Natural killer cell (primary cell): ENCODE measurements around the gene RASGRP3. TPM values are rescaled to one million over a fixed set of nuclear protein-coding genes. Genes with fewer than 3 reads are reported as not detected.
A peak's percentile ranks its signal among the peaks of the same experiment; 100 is the strongest.

Experiments
- ATAC-seq, 3 donors: fragments of 150-1000 bp in 2 of 3; fragments of 200-7000 bp in 1 of 3; cut with Tn5 transposase; 1 replicate in 1 of 3; 2 replicates in 2 of 3; pipeline ENCODE4 v1.10.0; 2021; ENCODE audit warnings: mild to moderate bottlenecking in 2 of 3, moderate library complexity in 2 of 3
- DNase-seq, 2 donors: peaks; one replicate each; pipeline versions ENCODE4 v3.0.0 to v3.0.0-alpha.2; 2013 to 2021; ENCODE audit warnings: mixed read lengths in 1 of 2
- H3K27ac ChIP-seq: one replicate; pipeline ENCODE4 v1.5.1; 2013; ENCODE audit warnings: mild to moderate bottlenecking, low read length
- H3K27me3 ChIP-seq: one replicate; pipeline ENCODE4 v1.6.1; 2013; ENCODE audit warnings: low read length; ENCODE audit not compliant: control insufficient read depth, insufficient read depth
- H3K36me3 ChIP-seq: one replicate; pipeline ENCODE4 v1.6.1; 2013; ENCODE audit warnings: low read length; ENCODE audit not compliant: control insufficient read depth, insufficient read depth
- H3K4me1 ChIP-seq: one replicate; pipeline ENCODE4 v1.6.1; 2013; ENCODE audit warnings: low read length; ENCODE audit not compliant: control insufficient read depth, insufficient read depth
- H3K4me3 ChIP-seq: one replicate; pipeline ENCODE4 v1.5.1; 2013; ENCODE audit warnings: low read length
- H3K9me3 ChIP-seq: one replicate; pipeline ENCODE4 v1.6.1; 2013; ENCODE audit warnings: low read length; ENCODE audit not compliant: control insufficient read depth, insufficient read depth
- H3K27ac Mint-ChIP-seq, 2 donors: one replicate each; pipeline ENCODE4 v1.8.0; 2022; ENCODE audit warnings: mild to moderate bottlenecking in 2 of 2, mixed read lengths in 2 of 2, moderate library complexity in 1 of 2
- H3K27me3 Mint-ChIP-seq, 2 donors: one replicate each; pipeline ENCODE4 v1.8.0; 2022; ENCODE audit warnings: low read depth in 2 of 2, mixed read lengths in 2 of 2
- H3K36me3 Mint-ChIP-seq: one replicate; pipeline ENCODE4 v1.8.0; 2022; ENCODE audit warnings: mixed read lengths
- H3K4me1 Mint-ChIP-seq, 2 donors: one replicate each; pipeline ENCODE4 v1.8.0; 2022; ENCODE audit warnings: mixed read lengths in 2 of 2
- H3K4me3 Mint-ChIP-seq: one replicate; pipeline ENCODE4 v1.8.0; 2022; ENCODE audit warnings: mild to moderate bottlenecking, moderate library complexity, mixed read lengths
- H3K9me3 Mint-ChIP-seq, 2 donors: one replicate each; pipeline ENCODE4 v1.8.0; 2022; ENCODE audit warnings: mixed read lengths in 2 of 2
- CTCF ChIP-seq: fragments of 200-600 bp; IDR thresholded peaks from one replicate; pipeline ENCODE4 v1.8.0; 2022; ENCODE audit warnings: antibody characterized with exemption
- WGBS: methylation state at CpG from one replicate; pipeline ENCODE4 v1.1.7; 2013; ENCODE audit warnings: missing lambda C conversion rate; ENCODE audit not compliant: insufficient coverage; 5-methylcytosine and 5-hydroxymethylcytosine counted together
- intact Hi-C: fragments of 100-400 bp; cut with micrococcal nuclease; formaldehyde crosslinking; loops from one replicate; pipeline ENCODE4 v1.14.2; 2022
- total RNA-seq, 4 donors: library from RNA; stranded (reverse); fragments of 120-200 nt in 1 of 4; gene quantifications; one replicate each; pipeline versions ENCODE4 v1.2.3 to v1.2.4, GENCODE V29; 2013 to 2022

The RASGRP3 gene
- total RNA-seq, 3 donors from 2014 or later (not counting 1 experiment from before 2014, with no cell fraction given), result 1.8 to 21.1 (median 2.7) TPM

- peaks cover 6% of the 10 kb centered on the region for H3K4me1 ChIP-seq
These were observed 49.7 kb downstream of the RASGRP3 start for GRCh38 chr2:33526132-33526531.

GRCh38 chr2:33526921-33527320 is 50.5 kb downstream of the RASGRP3 start:
- no peak for ATAC-seq
- H3K4me3 Mint-ChIP-seq, result no peak overlapping the region

More at GRCh38 chr2:33526132-33526531, 49.7 kb downstream of the RASGRP3 start:
- DNase-seq (no peak), ATAC-seq (no peak)
- Mint-ChIP-seq H3K4me1 (no peaks in the 10 kb centered on the region), H3K27me3 (peaks cover 2 to 11% of the 10 kb centered on the region in 2 donors), H3K36me3 (no peaks in the 10 kb centered on the region), H3K27ac (no peak overlapping the region), H3K9me3 (no peaks in the 10 kb centered on the region), H3K4me3 (no peak overlapping the region)
- no peak for TF ChIP-seq CTCF
- Histone ChIP-seq H3K27me3 (no peaks in the 10 kb centered on the region), H3K4me3 (no peak overlapping the region), H3K36me3 (no peaks in the 10 kb centered on the region), H3K9me3 (no peaks in the 10 kb centered on the region), H3K27ac (no peak overlapping the region)
- intact Hi-C loops, result no loop called here
- WGBS, result 0% methylated on average over 1 of the region's 2 CpGs

GRCh38 chr2:33528441-33528950 is 52.0 kb downstream of the RASGRP3 start:
- DNase-seq, result no peak
- Mint-ChIP-seq H3K9me3 (no peaks in the 10 kb centered on the region), H3K4me1 (no peaks in the 10 kb centered on the region), H3K27ac (no peak overlapping the region), H3K4me3 (no peak overlapping the region), H3K27me3 (peaks cover 0 to 11% of the 10 kb centered on the region in 2 donors), H3K36me3 (no peaks in the 10 kb centered on the region)
- Histone ChIP-seq H3K4me1 (peaks cover 6% of the 10 kb centered on the region), H3K27me3 (no peaks in the 10 kb centered on the region), H3K9me3 (no peaks in the 10 kb centered on the region), H3K36me3 (no peaks in the 10 kb centered on the region), H3K4me3 (no peak overlapping the region), H3K27ac (peak overlapping the region; percentile 19)
- no peak for ATAC-seq
- no peak for TF ChIP-seq CTCF
- WGBS, result 100% methylated on average over 1 of the region's 2 CpGs
- intact Hi-C loops, result no loop called here

More at GRCh38 chr2:33526921-33527320, 50.5 kb downstream of the RASGRP3 start:
- Mint-ChIP-seq H3K4me1 (no peaks in the 10 kb centered on the region), H3K27ac (no peak overlapping the region), H3K9me3 (no peaks in the 10 kb centered on the region), H3K27me3 (peaks cover 2 to 11% of the 10 kb centered on the region in 2 donors), H3K36me3 (no peaks in the 10 kb centered on the region)
- Histone ChIP-seq H3K4me1 (peaks cover 6% of the 10 kb centered on the region), H3K27ac (no peak overlapping the region), H3K9me3 (no peaks in the 10 kb centered on the region), H3K4me3 (no peak overlapping the region), H3K36me3 (no peaks in the 10 kb centered on the region), H3K27me3 (no peaks in the 10 kb centered on the region)
- no peak for DNase-seq
- no peak for TF ChIP-seq CTCF
- intact Hi-C loops, result no loop called here
- 96% methylated on average over 5 of the region's 5 CpGs for WGBS
